HG02970 (cell line): Measurements from ENCODE around the gene CTXND1.
"Not testable (repeated sequence)": the region's sequence is repeated elsewhere in the genome, so short reads cannot be mapped to it uniquely, and the experiment has no call there.

ENCODE experiments used
- ATAC-seq: cut with Tn5 transposase; IDR thresholded peaks from one replicate; pipeline ENCODE4 v1.9.1; 2021; ENCODE audit warnings: mild to moderate bottlenecking, moderate library complexity, moderate number of reproducible peaks; ENCODE audit not compliant: unreplicated experiment, low FRiP score

The CTXND1 gene

GRCh38 chr15:80252121-80252518 lies at the start of gene CTXND1:
Gene CTXND1, minus strand, starts transcription at chr15:80252213. Its CDS starts 50,264 bp downstream, at chr15:80201949.
- no peak for ATAC-seq

GRCh38 chr15:80301472-80301871 lies 49.5 kb upstream of the CTXND1 start:
- ATAC-seq, result no peak

- not testable (repeated sequence) for ATAC-seq
Measured at GRCh38 chr15:80295777-80296176, 43.8 kb upstream of the CTXND1 start.

GRCh38 chr15:80292079-80292478 lies 40.1 kb upstream of the CTXND1 start:
- no peak for ATAC-seq

- ATAC-seq, result not testable (repeated sequence)
Measured at GRCh38 chr15:80290891-80291290, 38.9 kb upstream of the CTXND1 start.

GRCh38 chr15:80289528-80290495 lies 37.8 kb upstream of the CTXND1 start:
- ATAC-seq, result no peak

- no peak for ATAC-seq
Measured at GRCh38 chr15:80288131-80288530, 36.1 kb upstream of the CTXND1 start.

- ATAC-seq, result no peak
Measured at GRCh38 chr15:80286055-80286454, 34.0 kb upstream of the CTXND1 start.

GRCh38 chr15:80285379-80285778 lies 33.4 kb upstream of the CTXND1 start:
- ATAC-seq, result no peak

- no peak for ATAC-seq
Measured at GRCh38 chr15:80283531-80283930, 31.5 kb upstream of the CTXND1 start.

- ATAC-seq, result no peak
Measured at GRCh38 chr15:80277147-80277546, 25.1 kb upstream of the CTXND1 start.

- ATAC-seq, result no peak
Measured at GRCh38 chr15:80275961-80276360, 23.9 kb upstream of the CTXND1 start.

GRCh38 chr15:80274996-80275395 lies 23.0 kb upstream of the CTXND1 start:
- no peak for ATAC-seq

- no peak for ATAC-seq
Measured at GRCh38 chr15:80274554-80274953, 22.5 kb upstream of the CTXND1 start.

- ATAC-seq, result no peak
Measured at GRCh38 chr15:80272987-80273386, 21.0 kb upstream of the CTXND1 start.

- ATAC-seq, result no peak
Measured at GRCh38 chr15:80270472-80270871, 18.5 kb upstream of the CTXND1 start.

GRCh38 chr15:80268101-80268500 lies 16.1 kb upstream of the CTXND1 start:
- no peak for ATAC-seq

GRCh38 chr15:80267658-80268057 lies 15.6 kb upstream of the CTXND1 start:
- no peak for ATAC-seq

GRCh38 chr15:80266745-80267144 lies 14.7 kb upstream of the CTXND1 start:
- ATAC-seq, result no peak

GRCh38 chr15:80266113-80266512 lies 14.1 kb upstream of the CTXND1 start:
- ATAC-seq, result no peak

GRCh38 chr15:80265021-80265420 lies 13.0 kb upstream of the CTXND1 start:
- no peak for ATAC-seq

GRCh38 chr15:80264031-80264430 lies 12.0 kb upstream of the CTXND1 start:
- no peak for ATAC-seq
